Measurements from ENCODE around the gene MATCAP1.

MATCAP1 gene

GRCh38 chr16:67216612-67217490, 33.1 kb upstream of the MATCAP1 start:
- Histone ChIP-seq H3K36me3 (ENCODE audit: insufficient read depth, low read length) (no peaks in the 10 kb centered on the region), H3K4me1 (ENCODE audit: insufficient read depth, low read length, severe bottlenecking) (no peaks in the 10 kb centered on the region), H3K79me2 (ENCODE audit: insufficient read depth, low read length) (no peaks in the 10 kb centered on the region), H3K4me3 (ENCODE audit: low read depth, low read length, poor library complexity, severe bottlenecking) (no peak overlapping the region), H3K27me3 (ENCODE audit: insufficient read depth, low read length) (no peaks in the 10 kb centered on the region), H3K9ac (ENCODE audit: low read length) (no peak overlapping the region), H4K20me1 (ENCODE audit: insufficient read depth, low read length) (no peaks in the 10 kb centered on the region), H3K9me3 (ENCODE audit: low read length) (no peaks in the 10 kb centered on the region), H3F3A (ENCODE audit: insufficient read depth, low read length) (no peaks in the 10 kb centered on the region), H3K27ac (ENCODE audit: low read depth, low read length, poor library complexity, severe bottlenecking) (no peak overlapping the region), H2AFZ (ENCODE audit: low read length) (no peak overlapping the region), H3K9me2 (ENCODE audit: low read depth, low read length) (no peaks in the 10 kb centered on the region), H3K4me2 (ENCODE audit: low read length) (no peak overlapping the region)
- TF ChIP-seq EZH2 (IDR thresholded peaks at IDR 0.05; ENCODE audit: borderline replicate concordance, low read length), result no peak
- no peak for TF ChIP-seq CTCF (IDR thresholded peaks at IDR 0.05; ENCODE audit: low read length)

GRCh38 chr16:67215706-67216105, 31.9 kb upstream of the MATCAP1 start:
- H3K27me3 ChIP-seq (ENCODE audit: insufficient read depth, low read length), result no peaks in the 10 kb centered on the region
- no peaks in the 10 kb centered on the region for H3K9me3 ChIP-seq (ENCODE audit: low read length)
- H3K4me2 ChIP-seq (ENCODE audit: low read length), result no peak overlapping the region
- no peak overlapping the region for H3K27ac ChIP-seq (ENCODE audit: low read depth, low read length, poor library complexity, severe bottlenecking)
- no peak overlapping the region for H2AFZ ChIP-seq (ENCODE audit: low read length)
- no peaks in the 10 kb centered on the region for H3K4me1 ChIP-seq (ENCODE audit: insufficient read depth, low read length, severe bottlenecking)
- TF ChIP-seq EZH2 (IDR thresholded peaks at IDR 0.05; ENCODE audit: borderline replicate concordance, low read length) (no peak), CTCF (IDR thresholded peaks at IDR 0.05; ENCODE audit: low read length) (no peak)
- H3K9me2 ChIP-seq (ENCODE audit: low read depth, low read length), result no peaks in the 10 kb centered on the region
- H3K36me3 ChIP-seq (ENCODE audit: insufficient read depth, low read length), result no peaks in the 10 kb centered on the region
- no peaks in the 10 kb centered on the region for H3F3A ChIP-seq (ENCODE audit: insufficient read depth, low read length)
- H3K4me3 ChIP-seq (ENCODE audit: low read depth, low read length, poor library complexity, severe bottlenecking), result no peak overlapping the region
- H3K79me2 ChIP-seq (ENCODE audit: insufficient read depth, low read length), result no peaks in the 10 kb centered on the region
- H4K20me1 ChIP-seq (ENCODE audit: insufficient read depth, low read length), result no peaks in the 10 kb centered on the region
- no peak overlapping the region for H3K9ac ChIP-seq (ENCODE audit: low read length)

- Histone ChIP-seq H3K9ac (ENCODE audit: low read length) (no peak overlapping the region), H3K4me2 (ENCODE audit: low read length) (no peak overlapping the region), H3F3A (ENCODE audit: insufficient read depth, low read length) (no peaks in the 10 kb centered on the region), H3K4me1 (ENCODE audit: insufficient read depth, low read length, severe bottlenecking) (no peaks in the 10 kb centered on the region), H3K79me2 (ENCODE audit: insufficient read depth, low read length) (no peaks in the 10 kb centered on the region), H3K4me3 (ENCODE audit: low read depth, low read length, poor library complexity, severe bottlenecking) (no peak overlapping the region), H3K9me3 (ENCODE audit: low read length) (no peaks in the 10 kb centered on the region), H4K20me1 (ENCODE audit: insufficient read depth, low read length) (no peaks in the 10 kb centered on the region), H2AFZ (ENCODE audit: low read length) (no peak overlapping the region), H3K36me3 (ENCODE audit: insufficient read depth, low read length) (no peaks in the 10 kb centered on the region), H3K9me2 (ENCODE audit: low read depth, low read length) (no peaks in the 10 kb centered on the region), H3K27me3 (ENCODE audit: insufficient read depth, low read length) (no peaks in the 10 kb centered on the region), H3K27ac (ENCODE audit: low read depth, low read length, poor library complexity, severe bottlenecking) (no peak overlapping the region)
- no peak for TF ChIP-seq EZH2 (IDR thresholded peaks at IDR 0.05; ENCODE audit: borderline replicate concordance, low read length)
- TF ChIP-seq CTCF (IDR thresholded peaks at IDR 0.05; ENCODE audit: low read length), result no peak
Measured at GRCh38 chr16:67213197-67214019, 29.6 kb upstream of the MATCAP1 start.

All from OCI-LY1 (cell line).